GM23338 (cell line): Measurements from ENCODE around the gene GKN1. TPM values are rescaled to one million over a fixed set of nuclear protein-coding genes. Genes with fewer than 3 reads are reported as not detected.

Experiments used
- ATAC-seq: fragments of 200-7000 bp; cut with Tn5 transposase; 3 replicates; pipeline ENCODE4 v1.9.1; 2020
- DNase-seq: peaks from one replicate; pipeline ENCODE4 v3.0.0-alpha.2; 2015; ENCODE audit warnings: low spot score
- H2AFZ ChIP-seq: fragments of 200-600 bp; sonication (generic); 2 replicates; pipeline ENCODE4 v1.8.0; 2016; ENCODE audit warnings: antibody characterized with exemption, mild to moderate bottlenecking, moderate library complexity
- H3F3A ChIP-seq: fragments of 200-600 bp; sonication (generic); replicated peaks from 2 replicates; pipeline ENCODE4 v1.8.0; 2017; ENCODE audit warnings: antibody characterized with exemption, mixed run types, low read depth
- H3K27ac ChIP-seq: fragments of 200-600 bp; sonication (generic); 2 replicates; pipeline ENCODE4 v1.6.1; 2016; ENCODE audit warnings: low read depth
- H3K27me3 ChIP-seq: fragments of 200-600 bp; sonication (generic); 2 replicates; pipeline ENCODE4 v1.8.0; 2016; ENCODE audit warnings: mild to moderate bottlenecking, mixed run types, moderate library complexity; ENCODE audit not compliant: insufficient read depth
- H3K36me3 ChIP-seq: fragments of 200-600 bp; sonication (generic); 2 replicates; pipeline ENCODE4 v1.8.0; 2016; ENCODE audit warnings: mild to moderate bottlenecking; ENCODE audit not compliant: insufficient read depth
- H3K4me1 ChIP-seq: fragments of 200-600 bp; sonication (generic); 2 replicates; pipeline ENCODE4 v1.8.0; 2016; ENCODE audit warnings: mild to moderate bottlenecking, moderate library complexity; ENCODE audit not compliant: insufficient read depth
- H3K4me2 ChIP-seq: fragments of 200-600 bp; sonication (generic); 2 replicates; pipeline ENCODE4 v1.7.1; 2017; ENCODE audit warnings: mixed run types
- H3K4me3 ChIP-seq: fragments of 200-600 bp; sonication (generic); 2 replicates; pipeline ENCODE4 v1.6.1; 2016; ENCODE audit warnings: mixed run types
- H3K79me2 ChIP-seq: fragments of 200-600 bp; sonication (generic); replicated peaks from 2 replicates; pipeline ENCODE4 v1.8.0; 2017; ENCODE audit warnings: mild to moderate bottlenecking; ENCODE audit not compliant: insufficient read depth
- H3K9me2 ChIP-seq: fragments of 200-600 bp; sonication (generic); 2 replicates; pipeline ENCODE4 v1.8.0; 2017; ENCODE audit not compliant: insufficient read depth
- H4K20me1 ChIP-seq: fragments of 200-600 bp; sonication (generic); replicated peaks from 2 replicates; pipeline ENCODE4 v1.8.0; 2017; ENCODE audit warnings: mild to moderate bottlenecking; ENCODE audit not compliant: insufficient read depth
- H3K27ac Mint-ChIP-seq: 2 replicates; pipeline ENCODE4 v1.8.0; 2020; ENCODE audit warnings: inconsistent platforms, mild to moderate bottlenecking, moderate library complexity, mixed read lengths
- H3K27me3 Mint-ChIP-seq: 3 replicates; pipeline ENCODE4 v1.8.0; 2022; ENCODE audit warnings: low read depth, mild to moderate bottlenecking, moderate library complexity, mixed read lengths, inconsistent platforms; ENCODE audit not compliant: insufficient read depth, poor library complexity
- H3K36me3 Mint-ChIP-seq: 3 replicates; pipeline ENCODE4 v1.8.0; 2021; ENCODE audit warnings: low read depth, mild to moderate bottlenecking, inconsistent platforms, moderate library complexity, mixed read lengths
- H3K4me1 Mint-ChIP-seq: 3 replicates; pipeline ENCODE4 v1.8.0; 2020; ENCODE audit warnings: mild to moderate bottlenecking, inconsistent platforms, mixed read lengths
- H3K4me3 Mint-ChIP-seq: 3 replicates; pipeline ENCODE4 v1.8.0; 2021; ENCODE audit warnings: moderate library complexity, mild to moderate bottlenecking, inconsistent platforms, mixed read lengths
- H3K9me3 Mint-ChIP-seq: 3 replicates; pipeline ENCODE4 v1.8.0; 2020; ENCODE audit warnings: moderate library complexity, mild to moderate bottlenecking, inconsistent platforms, mixed read lengths
- EZH2phosphoT487 ChIP-seq: fragments of 200-600 bp; sonication (generic); IDR thresholded peaks from one replicate; pipeline ENCODE4 v1.8.1; 2018; ENCODE audit warnings: antibody characterized with exemption; ENCODE audit not compliant: unreplicated experiment
- POLR2AphosphoS5 ChIP-seq: IDR thresholded peaks from 2 replicates; pipeline ENCODE4 v1.6.1; 2016; ENCODE audit warnings: antibody characterized with exemption, low read depth
- STAT1 ChIP-seq: IDR thresholded peaks from one replicate; pipeline ENCODE4 v1.6.1; 2016; ENCODE audit warnings: antibody characterized with exemption; ENCODE audit not compliant: unreplicated experiment
- ZNF114 ChIP-seq: fragments of 250-450 bp; sonication (Bioruptor Pico); IDR thresholded peaks from 2 replicates; pipeline ENCODE4 v1.5.0; 2020; ENCODE audit warnings: mild to moderate bottlenecking, moderate library complexity
- polyA plus RNA-seq: library from polyadenylated mRNA; unstranded; fragments of >200 nt; fragmentation: Nextera tagmentation; extraction: Ambion mirVana; gene quantifications from 2 replicates; pipeline ENCODE4 v1.2.1, GENCODE V29; 2016
- total RNA-seq: library from RNA; depleted of rRNA; stranded (reverse); fragments of >200 nt; shearing (Covaris generic); gene quantifications from 2 replicates; pipeline ENCODE4 v1.2.3, GENCODE V29; 2014
- TF ChIP-seq, protein P1 (sequence below): fragments of 250-450 bp; sonication (Bioruptor Pico); IDR thresholded peaks from 2 replicates; pipeline ENCODE4 v1.5.0; 2020; ENCODE audit warnings: mild to moderate bottlenecking, moderate library complexity
- TF ChIP-seq, protein P2 (sequence below), 2 experiments: fragments of 200-600 bp in 1 of 2; sonication (generic) in 1 of 2; conservative IDR thresholded peaks; 2 replicates each; pipeline versions ENCODE4 v1.5.1 to v1.6.1; 2016 to 2017; ENCODE audit warnings: antibody characterized with exemption in 2 of 2, low read depth in 2 of 2, mild to moderate bottlenecking in 2 of 2, moderate library complexity in 1 of 2

GKN1 gene
- total and polyA plus RNA-seq, 2 experiments from 2014 or later: not detected

DNA sequence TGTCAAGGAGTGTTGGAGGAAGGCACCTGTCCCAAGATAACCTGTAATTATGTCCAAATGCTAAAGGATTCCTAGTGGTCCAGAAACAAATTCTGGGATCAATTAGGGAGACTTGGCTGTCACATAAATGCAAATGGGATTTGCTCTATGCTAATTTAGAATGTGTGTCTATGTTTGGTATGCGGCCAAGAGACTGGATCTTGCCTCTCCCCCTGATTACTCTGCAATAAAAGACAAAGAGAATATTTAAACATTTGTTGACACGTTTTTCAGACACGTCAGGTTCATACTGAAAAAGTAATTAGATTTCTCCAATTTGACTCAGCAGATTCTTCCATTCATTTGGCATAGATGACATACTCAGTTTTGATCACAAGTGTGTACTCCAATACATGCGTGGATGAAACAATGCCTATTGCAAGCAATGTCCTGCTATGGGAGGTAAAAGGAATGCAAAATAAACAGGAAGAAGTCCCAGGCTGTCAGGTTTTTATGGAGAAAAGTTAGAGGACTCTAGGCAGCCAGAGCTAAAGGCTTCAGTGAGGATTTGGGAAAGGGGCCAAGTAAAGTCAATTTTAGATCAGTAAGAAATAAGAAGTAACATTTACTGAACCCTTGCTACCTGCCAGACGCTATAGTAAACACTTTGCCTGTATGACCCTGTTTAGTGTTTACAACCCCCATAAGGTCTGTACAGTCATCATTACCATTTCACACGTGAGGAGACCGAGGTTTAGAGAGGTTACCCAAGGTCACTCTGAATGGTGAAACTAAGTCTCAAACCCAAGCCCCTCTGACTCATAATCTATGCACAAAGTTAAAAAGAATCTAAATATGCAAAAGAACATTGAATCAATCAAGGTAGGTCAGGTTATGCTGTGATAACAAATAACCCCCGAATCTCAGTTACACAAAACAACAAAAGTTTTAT lies 46.3 kb downstream of the GKN1 start (continued):
- TF ChIP-seq, protein P1, sequence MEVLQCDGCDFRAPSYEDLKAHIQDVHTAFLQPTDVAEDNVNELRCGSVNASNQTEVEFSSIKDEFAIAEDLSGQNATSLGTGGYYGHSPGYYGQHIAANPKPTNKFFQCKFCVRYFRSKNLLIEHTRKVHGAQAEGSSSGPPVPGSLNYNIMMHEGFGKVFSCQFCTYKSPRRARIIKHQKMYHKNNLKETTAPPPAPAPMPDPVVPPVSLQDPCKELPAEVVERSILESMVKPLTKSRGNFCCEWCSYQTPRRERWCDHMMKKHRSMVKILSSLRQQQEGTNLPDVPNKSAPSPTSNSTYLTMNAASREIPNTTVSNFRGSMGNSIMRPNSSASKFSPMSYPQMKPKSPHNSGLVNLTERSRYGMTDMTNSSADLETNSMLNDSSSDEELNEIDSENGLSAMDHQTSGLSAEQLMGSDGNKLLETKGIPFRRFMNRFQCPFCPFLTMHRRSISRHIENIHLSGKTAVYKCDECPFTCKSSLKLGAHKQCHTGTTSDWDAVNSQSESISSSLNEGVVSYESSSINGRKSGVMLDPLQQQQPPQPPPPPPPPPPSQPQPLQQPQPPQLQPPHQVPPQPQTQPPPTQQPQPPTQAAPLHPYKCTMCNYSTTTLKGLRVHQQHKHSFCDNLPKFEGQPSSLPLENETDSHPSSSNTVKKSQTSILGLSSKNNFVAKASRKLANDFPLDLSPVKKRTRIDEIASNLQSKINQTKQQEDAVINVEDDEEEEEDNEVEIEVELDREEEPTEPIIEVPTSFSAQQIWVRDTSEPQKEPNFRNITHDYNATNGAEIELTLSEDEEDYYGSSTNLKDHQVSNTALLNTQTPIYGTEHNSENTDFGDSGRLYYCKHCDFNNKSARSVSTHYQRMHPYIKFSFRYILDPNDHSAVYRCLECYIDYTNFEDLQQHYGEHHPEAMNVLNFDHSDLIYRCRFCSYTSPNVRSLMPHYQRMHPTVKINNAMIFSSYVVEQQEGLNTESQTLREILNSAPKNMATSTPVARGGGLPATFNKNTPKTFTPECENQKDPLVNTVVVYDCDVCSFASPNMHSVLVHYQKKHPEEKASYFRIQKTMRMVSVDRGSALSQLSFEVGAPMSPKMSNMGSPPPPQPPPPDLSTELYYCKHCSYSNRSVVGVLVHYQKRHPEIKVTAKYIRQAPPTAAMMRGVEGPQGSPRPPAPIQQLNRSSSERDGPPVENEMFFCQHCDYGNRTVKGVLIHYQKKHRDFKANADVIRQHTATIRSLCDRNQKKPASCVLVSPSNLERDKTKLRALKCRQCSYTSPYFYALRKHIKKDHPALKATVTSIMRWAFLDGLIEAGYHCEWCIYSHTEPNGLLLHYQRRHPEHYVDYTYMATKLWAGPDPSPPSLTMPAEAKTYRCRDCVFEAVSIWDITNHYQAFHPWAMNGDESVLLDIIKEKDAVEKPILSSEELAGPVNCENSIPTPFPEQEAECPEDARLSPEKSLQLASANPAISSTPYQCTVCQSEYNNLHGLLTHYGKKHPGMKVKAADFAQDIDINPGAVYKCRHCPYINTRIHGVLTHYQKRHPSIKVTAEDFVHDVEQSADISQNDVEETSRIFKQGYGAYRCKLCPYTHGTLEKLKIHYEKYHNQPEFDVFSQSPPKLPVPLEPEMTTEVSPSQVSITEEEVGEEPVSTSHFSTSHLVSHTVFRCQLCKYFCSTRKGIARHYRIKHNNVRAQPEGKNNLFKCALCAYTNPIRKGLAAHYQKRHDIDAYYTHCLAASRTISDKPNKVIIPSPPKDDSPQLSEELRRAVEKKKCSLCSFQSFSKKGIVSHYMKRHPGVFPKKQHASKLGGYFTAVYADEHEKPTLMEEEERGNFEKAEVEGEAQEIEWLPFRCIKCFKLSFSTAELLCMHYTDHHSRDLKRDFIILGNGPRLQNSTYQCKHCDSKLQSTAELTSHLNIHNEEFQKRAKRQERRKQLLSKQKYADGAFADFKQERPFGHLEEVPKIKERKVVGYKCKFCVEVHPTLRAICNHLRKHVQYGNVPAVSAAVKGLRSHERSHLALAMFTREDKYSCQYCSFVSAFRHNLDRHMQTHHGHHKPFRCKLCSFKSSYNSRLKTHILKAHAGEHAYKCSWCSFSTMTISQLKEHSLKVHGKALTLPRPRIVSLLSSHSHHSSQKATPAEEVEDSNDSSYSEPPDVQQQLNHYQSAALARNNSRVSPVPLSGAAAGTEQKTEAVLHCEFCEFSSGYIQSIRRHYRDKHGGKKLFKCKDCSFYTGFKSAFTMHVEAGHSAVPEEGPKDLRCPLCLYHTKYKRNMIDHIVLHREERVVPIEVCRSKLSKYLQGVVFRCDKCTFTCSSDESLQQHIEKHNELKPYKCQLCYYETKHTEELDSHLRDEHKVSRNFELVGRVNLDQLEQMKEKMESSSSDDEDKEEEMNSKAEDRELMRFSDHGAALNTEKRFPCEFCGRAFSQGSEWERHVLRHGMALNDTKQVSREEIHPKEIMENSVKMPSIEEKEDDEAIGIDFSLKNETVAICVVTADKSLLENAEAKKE (CRISPR knock-in tag): no peak

DNA sequence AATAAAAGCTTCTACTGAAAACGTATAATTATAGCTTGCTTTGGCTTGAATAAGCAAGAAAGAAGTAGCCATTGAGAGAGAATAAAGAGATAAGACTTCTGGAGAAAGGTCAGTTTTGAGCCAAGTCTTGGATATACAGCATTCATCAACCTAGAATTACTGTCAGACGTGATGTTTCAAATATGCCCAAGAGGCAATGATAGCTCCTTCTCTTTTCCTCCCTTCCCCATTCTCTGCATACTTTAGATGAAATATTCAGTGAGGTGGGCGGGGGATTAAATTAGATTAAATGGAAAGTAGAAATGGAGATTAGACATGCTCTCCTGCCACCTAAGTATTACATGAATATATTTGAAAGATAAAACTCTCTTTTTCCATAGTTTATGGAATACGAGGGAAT lies 47.3 kb downstream of the GKN1 start:
- Histone ChIP-seq H2AFZ (no peak overlapping the region), H3K4me2 (no peak overlapping the region), H3K4me3 (no peak overlapping the region), H4K20me1 (peaks cover 9% of the 10 kb centered on the region), H3K9me2 (peaks cover 6% of the 10 kb centered on the region; the same call in 1 of the 2 replicates), H3K4me1 (peaks cover 16% of the 10 kb centered on the region; the same call in 1 of the 2 replicates), H3F3A (no peaks in the 10 kb centered on the region), H3K79me2 (peaks cover 73% of the 10 kb centered on the region), H3K27me3 (no peaks in the 10 kb centered on the region), H3K36me3 (no peaks in the 10 kb centered on the region), H3K27ac (no peak overlapping the region)
- Mint-ChIP-seq H3K27me3 (no peaks in the 10 kb centered on the region), H3K9me3 (no peaks in the 10 kb centered on the region; the same call in 2 of the 3 replicates), H3K4me1 (peaks cover 34% of the 10 kb centered on the region), H3K36me3 (no peaks in the 10 kb centered on the region), H3K4me3 (no peak overlapping the region), H3K27ac (no peak overlapping the region)
- DNase-seq (no peak), ATAC-seq (no peak)
- TF ChIP-seq POLR2AphosphoS5: no peak
- TF ChIP-seq STAT1: no peak
- TF ChIP-seq, protein P1 (CRISPR knock-in tag): no peak
- TF ChIP-seq, protein P2, sequence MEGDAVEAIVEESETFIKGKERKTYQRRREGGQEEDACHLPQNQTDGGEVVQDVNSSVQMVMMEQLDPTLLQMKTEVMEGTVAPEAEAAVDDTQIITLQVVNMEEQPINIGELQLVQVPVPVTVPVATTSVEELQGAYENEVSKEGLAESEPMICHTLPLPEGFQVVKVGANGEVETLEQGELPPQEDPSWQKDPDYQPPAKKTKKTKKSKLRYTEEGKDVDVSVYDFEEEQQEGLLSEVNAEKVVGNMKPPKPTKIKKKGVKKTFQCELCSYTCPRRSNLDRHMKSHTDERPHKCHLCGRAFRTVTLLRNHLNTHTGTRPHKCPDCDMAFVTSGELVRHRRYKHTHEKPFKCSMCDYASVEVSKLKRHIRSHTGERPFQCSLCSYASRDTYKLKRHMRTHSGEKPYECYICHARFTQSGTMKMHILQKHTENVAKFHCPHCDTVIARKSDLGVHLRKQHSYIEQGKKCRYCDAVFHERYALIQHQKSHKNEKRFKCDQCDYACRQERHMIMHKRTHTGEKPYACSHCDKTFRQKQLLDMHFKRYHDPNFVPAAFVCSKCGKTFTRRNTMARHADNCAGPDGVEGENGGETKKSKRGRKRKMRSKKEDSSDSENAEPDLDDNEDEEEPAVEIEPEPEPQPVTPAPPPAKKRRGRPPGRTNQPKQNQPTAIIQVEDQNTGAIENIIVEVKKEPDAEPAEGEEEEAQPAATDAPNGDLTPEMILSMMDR (conservative IDR thresholded peaks at IDR 0.05; ENCODE audit: low read depth in 2 of 2): no peak
- no peak for TF ChIP-seq EZH2phosphoT487
- TF ChIP-seq ZNF114 (CRISPR knock-in tag): no peak
